AG04449 (cell line): ENCODE measurements around the gene GIT2.

ENCODE experiments used
- CTCF ChIA-PET: fragments of 350-600 bp; formaldehyde crosslinking; extraction: SDS; loops from one replicate; lab custom pipeline; 2021; ENCODE audit warnings: antibody characterized with exemption; lab: Yijun Ruan, JAX
- POLR2A ChIA-PET: fragments of 400-600, 350-600 bp; formaldehyde crosslinking; extraction: SDS; loops from one replicate; lab custom pipeline; 2020; ENCODE audit warnings: antibody characterized with exemption, inconsistent platforms; lab: Yijun Ruan, JAX
- DNase-seq: peaks from one replicate; pipeline ENCODE4 v3.0.0-alpha.2; 2010; ENCODE audit warnings: low read depth, low spot score
- H3K4me3 ChIP-seq: 2 replicates; pipeline ENCODE4 v1.5.1; 2011; ENCODE audit warnings: low read depth, mild to moderate bottlenecking, control low read depth, low read length
- TF ChIP-seq, protein P1 (sequence below): IDR thresholded peaks from one replicate; pipeline ENCODE4 v1.5.1; 2011; ENCODE audit warnings: mild to moderate bottlenecking, moderate library complexity, low read length, control low read depth, inconsistent platforms; ENCODE audit not compliant: insufficient read depth; ENCODE audit errors: missing control alignments

GIT2 gene

GRCh38 chr12:109961201-109961600, 35.0 kb downstream of the GIT2 start:
- POLR2A ChIA-PET, result no interaction called here
- H3K4me3 ChIP-seq, result no peak overlapping the region
- TF ChIP-seq, protein P1, sequence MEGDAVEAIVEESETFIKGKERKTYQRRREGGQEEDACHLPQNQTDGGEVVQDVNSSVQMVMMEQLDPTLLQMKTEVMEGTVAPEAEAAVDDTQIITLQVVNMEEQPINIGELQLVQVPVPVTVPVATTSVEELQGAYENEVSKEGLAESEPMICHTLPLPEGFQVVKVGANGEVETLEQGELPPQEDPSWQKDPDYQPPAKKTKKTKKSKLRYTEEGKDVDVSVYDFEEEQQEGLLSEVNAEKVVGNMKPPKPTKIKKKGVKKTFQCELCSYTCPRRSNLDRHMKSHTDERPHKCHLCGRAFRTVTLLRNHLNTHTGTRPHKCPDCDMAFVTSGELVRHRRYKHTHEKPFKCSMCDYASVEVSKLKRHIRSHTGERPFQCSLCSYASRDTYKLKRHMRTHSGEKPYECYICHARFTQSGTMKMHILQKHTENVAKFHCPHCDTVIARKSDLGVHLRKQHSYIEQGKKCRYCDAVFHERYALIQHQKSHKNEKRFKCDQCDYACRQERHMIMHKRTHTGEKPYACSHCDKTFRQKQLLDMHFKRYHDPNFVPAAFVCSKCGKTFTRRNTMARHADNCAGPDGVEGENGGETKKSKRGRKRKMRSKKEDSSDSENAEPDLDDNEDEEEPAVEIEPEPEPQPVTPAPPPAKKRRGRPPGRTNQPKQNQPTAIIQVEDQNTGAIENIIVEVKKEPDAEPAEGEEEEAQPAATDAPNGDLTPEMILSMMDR, result no peak
- CTCF ChIA-PET, result interaction anchor here (1.4 to 1.5 kb wide), 2 partner anchors 8 to 28 kb away, joined by 3 to 4 read pairs; no protein-coding TSS in a partner anchor
- DNase-seq, result no peak

DNA sequence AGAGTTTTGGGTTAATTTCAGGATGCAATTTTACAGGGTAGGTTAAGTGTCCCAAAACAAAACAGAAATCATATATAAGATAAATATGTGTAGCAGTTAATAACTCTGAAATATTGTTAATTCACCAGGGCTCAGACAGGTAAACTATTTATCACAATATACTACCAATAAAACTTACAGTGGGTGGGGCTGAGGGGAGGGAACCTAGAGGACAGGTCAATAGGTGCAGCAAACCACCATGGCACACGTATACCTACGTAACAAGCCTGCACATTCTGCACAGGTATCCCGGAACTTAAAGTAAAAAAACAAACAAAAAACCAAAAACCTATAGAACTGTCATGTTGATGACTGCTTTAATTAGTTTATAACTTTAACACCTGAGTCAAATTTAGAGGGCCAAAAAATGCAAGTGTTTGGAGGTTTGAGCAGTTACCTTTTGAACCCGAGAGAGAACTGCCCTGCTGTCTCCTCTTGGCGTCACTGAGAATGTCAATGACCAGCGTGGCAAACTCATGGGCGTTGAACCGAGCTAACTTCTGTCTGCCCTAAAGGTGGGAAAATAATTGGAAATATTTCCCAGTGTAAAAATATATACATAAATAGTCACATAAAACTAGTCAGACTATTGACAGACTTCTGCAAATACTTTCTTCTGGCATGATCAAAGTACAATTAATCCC, 36.6 kb downstream of the GIT2 start:
- CTCF ChIA-PET, result interaction anchor here (1.5 kb wide), 1 partner anchor 26 kb away, joined by 3 read pairs; no protein-coding TSS in a partner anchor
- POLR2A ChIA-PET, result no interaction called here
- DNase-seq, result no peak
- H3K4me3 ChIP-seq, result no peak overlapping the region
- TF ChIP-seq, protein P1, result no peak

DNA sequence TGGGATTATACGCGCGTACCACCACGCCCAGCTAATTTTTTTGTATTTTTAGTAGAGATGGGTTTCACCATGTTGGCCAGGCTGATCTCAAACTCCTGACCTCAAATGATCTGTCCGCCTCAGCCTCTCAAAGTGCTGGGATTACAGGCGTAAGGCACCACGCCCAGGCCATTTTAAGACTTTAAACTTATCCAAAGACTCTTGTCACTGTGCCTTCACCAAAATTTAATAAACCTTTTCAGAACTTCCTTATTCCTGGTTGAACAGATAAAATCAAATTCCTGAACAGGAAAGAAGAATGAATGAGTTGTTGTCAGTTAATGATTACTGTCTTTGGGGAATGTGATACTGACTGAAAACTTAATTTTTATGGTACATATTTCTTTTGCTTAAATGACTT, 37.8 kb downstream of the GIT2 start:
- no peak for DNase-seq
- TF ChIP-seq, protein P1, result no peak
- ChIA-PET POLR2A (no interaction called here), CTCF (no interaction called here)
- no peak overlapping the region for H3K4me3 ChIP-seq

DNA sequence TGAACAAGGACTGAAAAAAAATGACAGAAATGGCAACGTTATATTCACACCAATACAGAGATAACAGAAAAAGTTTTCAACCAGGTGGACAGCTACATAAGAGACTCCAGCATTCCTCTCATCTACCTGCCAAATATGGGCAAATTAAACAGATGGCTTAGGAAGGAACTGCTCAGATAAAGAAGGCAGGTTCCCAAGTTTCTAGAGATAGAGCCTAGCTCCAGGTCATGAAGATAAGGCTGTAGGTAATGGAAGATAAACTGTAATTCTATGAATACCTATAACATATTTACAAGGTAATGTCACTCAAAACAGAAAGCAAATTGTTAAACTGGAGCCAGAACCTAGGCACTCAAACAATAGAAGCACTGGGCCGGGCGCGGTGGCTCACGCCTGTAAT, 42.5 kb downstream of the GIT2 start:
- ChIA-PET POLR2A (no interaction called here), CTCF (interaction anchor here (1.5 to 1.6 kb wide), 2 partner anchors 8 to 25 kb away, joined by 4 to 5 read pairs; no protein-coding TSS in a partner anchor)
- no peak overlapping the region for H3K4me3 ChIP-seq
- TF ChIP-seq, protein P1, result no peak
- no peak for DNase-seq

DNA sequence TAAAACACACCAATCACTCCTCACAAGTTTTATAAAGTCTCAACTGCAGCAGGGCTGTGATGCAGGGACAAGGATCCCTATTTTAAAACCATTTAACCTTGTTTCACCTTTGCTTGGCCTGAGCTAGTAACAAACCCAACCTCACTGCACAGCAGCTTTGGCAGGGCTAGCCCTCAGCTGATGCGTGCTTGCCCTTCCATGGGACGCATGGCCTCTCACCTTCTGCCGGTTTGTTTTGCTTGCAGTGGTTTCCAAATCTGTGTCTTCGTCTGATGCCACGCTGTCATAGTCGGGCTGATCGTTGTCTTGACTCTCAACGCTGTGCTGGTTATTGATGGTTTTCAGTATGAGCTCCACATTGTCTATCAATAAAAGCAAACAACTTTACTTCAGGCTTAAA, 43.3 kb downstream of the GIT2 start:
- ChIA-PET POLR2A (no interaction called here), CTCF (interaction anchor here (1.5 to 1.6 kb wide), 3 partner anchors 9 to 107 kb away, joined by 4 to 5 read pairs (median 5); no protein-coding TSS in a partner anchor)
- TF ChIP-seq, protein P1, result no peak
- DNase-seq, result no peak
- no peak overlapping the region for H3K4me3 ChIP-seq

GRCh38 chr12:109952160-109952858, 43.9 kb downstream of the GIT2 start:
- H3K4me3 ChIP-seq, result no peak overlapping the region
- TF ChIP-seq, protein P1, result no peak
- ChIA-PET POLR2A (interaction anchor here (1.7 kb wide), 1 partner anchor 47 kb away, joined by 5 read pairs; the partner anchor contains the start of gene ANKRD13A), CTCF (interaction anchor here (0.6 to 1.8 kb wide), 5 partner anchors 9 to 107 kb away, joined by 3 to 9 read pairs (median 5); no protein-coding TSS in a partner anchor)
- DNase-seq, result no peak
